Liver (tissue), 3 donors: ENCODE measurements around the gene LIX1L.

ENCODE experiments used
- HNF4G ChIP-seq: IDR thresholded peaks from 2 replicates; pipeline ENCODE4 v1.6.1; 2016; ENCODE audit warnings: antibody characterized with exemption
- TF ChIP-seq, protein P1 (sequence below): fragments of 150-350 bp; IDR thresholded peaks from 2 replicates; pipeline ENCODE4 v1.5.1; 2017; ENCODE audit warnings: improper control_type of control experiment, low read depth, low read length; ENCODE audit not compliant: missing input control
- donor health status: healthy.
- donor health status: healthy.

DNA sequence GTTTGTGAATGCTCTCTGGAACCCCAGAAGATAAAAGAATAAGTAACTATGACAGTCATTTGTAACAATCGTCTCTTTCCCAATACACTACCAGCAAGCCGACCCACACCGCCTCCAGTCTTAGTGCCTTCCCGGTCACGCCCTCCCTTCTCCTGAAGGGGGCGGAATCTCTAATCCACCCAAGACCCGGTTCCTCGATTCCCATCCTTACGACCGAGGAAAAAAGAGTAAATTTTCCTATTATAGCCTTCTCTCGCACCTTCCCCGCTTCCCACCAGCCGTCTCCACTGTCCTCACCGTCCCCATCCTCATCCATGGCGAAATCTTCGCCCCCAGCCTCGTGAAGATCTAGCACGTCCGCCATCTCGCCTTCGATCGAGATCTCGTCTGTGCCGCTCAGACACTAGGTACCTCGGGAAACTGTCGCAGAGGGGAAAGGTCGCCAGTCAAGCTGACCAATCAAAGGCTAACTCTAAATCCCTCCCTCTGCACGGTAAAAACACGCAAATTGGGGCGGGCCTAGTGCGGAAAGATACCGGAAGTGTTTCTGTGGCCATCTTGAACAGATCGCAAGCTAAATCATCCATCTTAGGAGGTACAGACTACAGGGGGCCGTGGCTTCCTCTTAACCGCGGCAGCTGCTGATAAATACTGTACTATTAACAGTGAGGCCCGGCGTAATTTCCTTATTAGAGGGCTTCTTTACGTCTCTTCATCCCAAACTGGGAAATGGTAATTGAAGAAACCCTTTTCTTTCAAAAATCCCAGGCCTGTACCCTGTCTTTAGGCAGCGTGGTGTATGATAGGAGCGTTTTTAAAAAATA is 30.5 kb downstream of the LIX1L start, which contains the start of gene RBM8A:
- TF ChIP-seq, protein P1, sequence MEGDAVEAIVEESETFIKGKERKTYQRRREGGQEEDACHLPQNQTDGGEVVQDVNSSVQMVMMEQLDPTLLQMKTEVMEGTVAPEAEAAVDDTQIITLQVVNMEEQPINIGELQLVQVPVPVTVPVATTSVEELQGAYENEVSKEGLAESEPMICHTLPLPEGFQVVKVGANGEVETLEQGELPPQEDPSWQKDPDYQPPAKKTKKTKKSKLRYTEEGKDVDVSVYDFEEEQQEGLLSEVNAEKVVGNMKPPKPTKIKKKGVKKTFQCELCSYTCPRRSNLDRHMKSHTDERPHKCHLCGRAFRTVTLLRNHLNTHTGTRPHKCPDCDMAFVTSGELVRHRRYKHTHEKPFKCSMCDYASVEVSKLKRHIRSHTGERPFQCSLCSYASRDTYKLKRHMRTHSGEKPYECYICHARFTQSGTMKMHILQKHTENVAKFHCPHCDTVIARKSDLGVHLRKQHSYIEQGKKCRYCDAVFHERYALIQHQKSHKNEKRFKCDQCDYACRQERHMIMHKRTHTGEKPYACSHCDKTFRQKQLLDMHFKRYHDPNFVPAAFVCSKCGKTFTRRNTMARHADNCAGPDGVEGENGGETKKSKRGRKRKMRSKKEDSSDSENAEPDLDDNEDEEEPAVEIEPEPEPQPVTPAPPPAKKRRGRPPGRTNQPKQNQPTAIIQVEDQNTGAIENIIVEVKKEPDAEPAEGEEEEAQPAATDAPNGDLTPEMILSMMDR: peak; percentile 45
- no peak for TF ChIP-seq HNF4G
